GM12878 (cell line): Measurements from ENCODE around the gene PELI1. TPM values are rescaled to one million over a fixed set of nuclear protein-coding genes. Genes with fewer than 3 reads are reported as not detected.
A peak's percentile ranks its signal among the peaks of the same experiment; 100 is the strongest.

Experiments
- ATAC-seq: fragments of 200-7000 bp; cut with Tn5 transposase; 3 replicates; pipeline ENCODE4 v1.9.1; 2020; ENCODE audit warnings: mild to moderate bottlenecking, moderate library complexity
- BruUV-seq: library from RNA; stranded (reverse); fragments of 400-500 nt; replicated peaks from 2 replicates; lab custom pipeline; 2021; lab: Mats Ljungman, UMichigan
- CTCF ChIA-PET: fragments of 300-600 bp; sonication (Branson Sonifier 250); formaldehyde crosslinking; extraction: SDS; loops from one replicate; lab custom pipeline; 2021; ENCODE audit warnings: inconsistent platforms; lab: Yijun Ruan, JAX
- POLR2A ChIA-PET: fragments of 350-600 bp; formaldehyde crosslinking; extraction: SDS; loops from one replicate; lab custom pipeline; 2021; ENCODE audit warnings: inconsistent platforms; lab: Charles Lee
- RAD21 ChIA-PET: fragments of 300-600 bp; sonication (Branson Sonifier 250); formaldehyde crosslinking; loops from one replicate; lab custom pipeline; 2023; ENCODE audit warnings: antibody characterized with exemption; ENCODE audit not compliant: unreplicated experiment; lab: Charles Lee
- SMC1A ChIA-PET: fragments of 300-600 bp; sonication (Branson Sonifier 250); formaldehyde crosslinking; loops from one replicate; lab custom pipeline; 2023; ENCODE audit not compliant: unreplicated experiment, uncharacterized antibody; lab: Charles Lee
- DNase-seq: peaks from one replicate; pipeline ENCODE4 v3.0.0-alpha.2; 2011; ENCODE audit warnings: low read depth, low spot score
- FAIRE-seq: peaks from 3 replicates; lab custom pipeline; 2011; peaks lifted over from hg19 to GRCh38; lab: Jason Lieb, UNC
- H2AFZ ChIP-seq: 2 replicates; pipeline ENCODE4 v1.6.0; 2011; ENCODE audit warnings: low read depth, low read length, control low read depth; ENCODE audit not compliant: control insufficient read depth
- H3K27ac ChIP-seq: 2 replicates; pipeline ENCODE4 v1.5.1; 2011; ENCODE audit warnings: control low read depth; ENCODE audit not compliant: control insufficient read depth, insufficient read depth
- H3K27me3 ChIP-seq, 2 experiments: replicated peaks in 1 of 2; 2 replicates each; pipeline versions ENCODE4 v1.6.0 to v1.6.1; 2011; ENCODE audit warnings: low read length in 1 of 2; ENCODE audit not compliant: control insufficient read depth in 2 of 2, insufficient read depth in 2 of 2
- H3K36me3 ChIP-seq, 2 experiments: 2 replicates each; pipeline ENCODE4 v1.5.1; 2011; ENCODE audit warnings: low read length in 1 of 2; ENCODE audit not compliant: control insufficient read depth in 2 of 2, insufficient read depth in 2 of 2
- H3K4me1 ChIP-seq: 2 replicates; pipeline ENCODE4 v1.6.1; 2011; ENCODE audit warnings: mild to moderate bottlenecking, low read length, moderate library complexity, mixed read lengths; ENCODE audit not compliant: control insufficient read depth, insufficient read depth
- H3K4me2 ChIP-seq: 2 replicates; pipeline ENCODE4 v1.6.0; 2011; ENCODE audit warnings: control low read depth; ENCODE audit not compliant: control insufficient read depth, insufficient read depth
- H3K4me3 ChIP-seq: fragments of 200-600 bp; sonication (generic); 2 replicates; pipeline ENCODE4 v1.5.1; 2016
- H3K79me2 ChIP-seq: 2 replicates; pipeline ENCODE4 v1.6.0; 2011; ENCODE audit warnings: low read length; ENCODE audit not compliant: control insufficient read depth, insufficient read depth
- H3K9ac ChIP-seq: 2 replicates; pipeline ENCODE4 v1.8.0; 2011; ENCODE audit warnings: low read length, control low read depth, mixed read lengths; ENCODE audit not compliant: control insufficient read depth, insufficient read depth
- H3K9me3 ChIP-seq: replicated peaks from 3 replicates; pipeline ENCODE4 v1.5.1; 2011; ENCODE audit warnings: mild to moderate bottlenecking, low read length; ENCODE audit not compliant: control insufficient read depth, insufficient read depth
- H4K20me1 ChIP-seq: 2 replicates; pipeline ENCODE4 v1.6.0; 2011; ENCODE audit not compliant: control insufficient read depth, insufficient read depth
- BHLHE40 ChIP-seq, 2 experiments: fragments of 450-650 bp in 1 of 2; IDR thresholded peaks; 2 replicates each; pipeline ENCODE4 v1.6.1; 2011 to 2017; ENCODE audit warnings: low read depth in 2 of 2, borderline replicate concordance in 1 of 2, improper control_type of control experiment in 1 of 2, low read length in 1 of 2, mild to moderate bottlenecking in 1 of 2
- EP300 ChIP-seq, 2 experiments: fragments of 150-350 bp in 1 of 2; IDR thresholded peaks; 2 replicates each; pipeline ENCODE4 v1.6.1; 2011 to 2012; ENCODE audit warnings: low read depth in 2 of 2, low read length in 2 of 2, borderline replicate concordance in 1 of 2, improper control_type of control experiment in 1 of 2, inconsistent platforms in 1 of 2; ENCODE audit not compliant: control insufficient read depth in 1 of 2
- MTA3 ChIP-seq: IDR thresholded peaks from 2 replicates; pipeline ENCODE4 v1.6.1; 2012; ENCODE audit warnings: low read length, inconsistent platforms, borderline replicate concordance
- MXI1 ChIP-seq: fragments of 150-350 bp; IDR thresholded peaks from 2 replicates; pipeline ENCODE4 v1.6.1; 2011; ENCODE audit warnings: low read depth, mild to moderate bottlenecking, inconsistent platforms, low read length, improper control_type of control experiment
- SPI1 ChIP-seq: IDR thresholded peaks from 2 replicates; pipeline ENCODE4 v1.6.1; 2011; ENCODE audit warnings: low read depth, mild to moderate bottlenecking, low read length, moderate library complexity, borderline replicate concordance; ENCODE audit not compliant: insufficient read depth
- YBX1 ChIP-seq: fragments of 450-650 bp; IDR thresholded peaks from 2 replicates; pipeline ENCODE4 v1.6.1; 2016; ENCODE audit warnings: antibody characterized with exemption
- WGBS: methylation state at CpG from one replicate; pipeline ENCODE4 v1.1.6; 2016; ENCODE audit warnings: low lambda C conversion rate; ENCODE audit not compliant: insufficient replicate concordance, insufficient coverage; ENCODE audit errors: missing lambda C conversion rate; 5-methylcytosine and 5-hydroxymethylcytosine counted together
- in situ Hi-C: fragments of 300-500 bp; cut with MboI; formaldehyde crosslinking; loops from 9 replicates; pipeline ENCODE4 v1.14.3; 2018; ENCODE audit warnings: mixed read lengths
- intact Hi-C: fragments of 100-400 bp; cut with micrococcal nuclease; formaldehyde crosslinking; loops from one replicate; pipeline ENCODE4 v1.14.2; 2022; ENCODE audit not compliant: unreplicated experiment
- polyA plus RNA-seq, 11 experiments: library from polyadenylated mRNA; depleted of rRNA in 4 of 11; unstranded in 6 of 11; stranded (reverse) in 5 of 11; fragments of >200 nt; fragmentation: Nextera tagmentation in 4 of 11; fragmentation: Illumina TruSeq in 1 of 11; extraction: Ambion mirVana in 4 of 11; extraction: Trizol in 1 of 11; gene quantifications; 1 replicate in 1 of 11; 2 replicates in 10 of 11; pipeline versions ENCODE4 v1.2.1 to v1.2.3, GENCODE V29; 2011 to 2016; ENCODE audit warnings: inconsistent platforms in 2 of 11, missing spikeins in 2 of 11, low read depth in 1 of 11
- total RNA-seq, 4 experiments: library from RNA; depleted of rRNA in 3 of 4; stranded (reverse); fragments of >200 nt in 3 of 4; fragmentation: Illumina TruSeq in 1 of 4; extraction: Trizol in 1 of 4; gene quantifications; 2 replicates each; pipeline versions ENCODE4 v1.2.1 to v1.2.3, GENCODE V29; 2013 to 2021

Gene PELI1
- total and polyA plus RNA-seq, 10 of the 15 experiments (the other 5 are each of a cell fraction or from before 2014, with no cell fraction given): 12.1 to 92.0 (median 39.8) TPM

DNA sequence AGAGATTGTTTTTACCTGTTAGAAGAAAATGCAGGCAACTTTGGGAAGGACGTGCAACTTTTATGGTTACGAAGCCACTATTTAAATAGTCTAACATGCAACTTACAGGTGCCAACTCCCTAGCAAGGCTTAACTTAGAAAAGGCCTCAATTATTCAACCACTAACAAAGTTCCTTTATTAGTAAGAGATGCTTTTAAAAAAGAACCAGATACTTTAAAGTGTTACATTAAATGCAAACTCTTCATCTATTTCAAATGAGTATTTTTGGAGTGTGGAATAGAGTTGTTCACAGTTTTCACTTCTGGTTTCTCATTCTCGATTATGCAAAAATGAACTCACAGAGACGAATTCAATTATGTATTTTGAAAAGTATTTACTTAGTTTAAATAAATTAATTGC lies 51.7 kb downstream of the PELI1 start (continued):
- 0 out of 2 replicates have a peak, but pooled peaks have one; percentile 23 for TF ChIP-seq MXI1
- peak; percentile 55 to 82; a peak in 3 of 4 replicates for TF ChIP-seq EP300 (IDR thresholded peaks at IDR 0.05; ENCODE audit: borderline replicate concordance in 1 of 2, control insufficient read depth in 1 of 2, low read depth in 2 of 2, low read length in 2 of 2)
- TF ChIP-seq YBX1: no peak
- TF ChIP-seq BHLHE40 (IDR thresholded peaks at IDR 0.05; ENCODE audit: borderline replicate concordance in 1 of 2, low read depth in 2 of 2, low read length in 1 of 2): peak in 1 of 2 experiments; percentile 10; a peak in 1 of 4 replicates
- TF ChIP-seq, all 136 proteins: peak for 35

DNA sequence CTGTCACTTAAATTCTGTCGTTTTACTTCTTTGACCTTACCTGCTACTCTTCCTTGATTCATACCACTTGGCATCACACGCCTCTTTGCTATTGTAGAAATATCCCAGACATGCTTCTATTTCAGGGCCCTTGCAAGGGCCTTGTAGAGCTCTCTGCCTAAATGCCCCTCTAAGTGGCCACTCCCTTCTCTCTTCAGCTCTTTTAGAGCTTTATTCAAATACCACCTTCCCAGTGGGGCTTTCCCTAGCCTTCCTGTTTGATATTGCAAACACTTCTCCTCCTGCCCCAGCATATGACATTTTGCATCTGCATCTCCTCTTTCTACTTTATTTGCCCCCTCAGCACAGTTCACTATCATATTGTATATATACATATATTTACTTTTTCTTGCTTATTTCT lies 54.0 kb downstream of the PELI1 start:
- TF ChIP-seq MTA3: 0 out of 2 replicates have a peak, but pooled peaks have one; percentile 9
- TF ChIP-seq SPI1: no peak
- TF ChIP-seq, all 136 proteins: peak for 1
- peak; percentile 24 for ATAC-seq
- Histone ChIP-seq H3K27me3 (no peaks in the 10 kb centered on the region), H3K27ac (no peak overlapping the region), H4K20me1 (no peaks in the 10 kb centered on the region), H3K9me3 (peaks cover 6% of the 10 kb centered on the region; the same call in 2 of the 3 replicates), H3K4me3 (no peak overlapping the region), H2AFZ (no peak overlapping the region), H3K79me2 (peaks cover 5% of the 10 kb centered on the region), H3K9ac (no peak overlapping the region), H3K4me2 (no peak overlapping the region), H3K36me3 (peaks cover 10 to 17% of the 10 kb centered on the region in 2 experiments), H3K4me1 (peaks cover 35% of the 10 kb centered on the region)
- DNase-seq: no peak
- ChIA-PET CTCF (interaction anchor here (1.0 to 1.3 kb wide), 3 partner anchors 10 to 238 kb away, joined by 3 read pairs; no protein-coding TSS in a partner anchor), RAD21 (interaction anchor here (0.9 to 1.4 kb wide), 3 partner anchors 21 to 238 kb away, joined by 3 to 4 read pairs (median 3); no protein-coding TSS in a partner anchor), SMC1A (interaction anchor here (0.7 to 1.4 kb wide), 5 partner anchors 32 to 238 kb away, joined by 3 to 4 read pairs (median 3); no protein-coding TSS in a partner anchor), POLR2A (interaction anchor here (0.6 to 1.0 kb wide), 3 partner anchors 12 to 29 kb away, joined by 3 to 4 read pairs (median 3); no protein-coding TSS in a partner anchor)
- FAIRE-seq: no peak
- intact Hi-C loops (loop anchor here (5.0 kb wide), 2 partner anchors 38 to 52 kb away; partner anchors contain the start of gene PELI1), in situ Hi-C loops (no loop called here)
- 70% methylated on average over 2 of the region's 2 CpGs for WGBS
- BruUV-seq: no TSS peak
